Liver (tissue), 9 donors: ENCODE results near the gene HOXD9. TPM values are rescaled to one million over a fixed set of nuclear protein-coding genes. Genes with fewer than 3 reads are reported as not detected.

Experiments used
- DNase-seq: peaks from one replicate; pipeline ENCODE4 v3.0.0-alpha.2; 2017; ENCODE audit warnings: low spot score
- H3K27ac ChIP-seq, 2 donors: one replicate each; pipeline ENCODE4 v1.7.0; 2013; ENCODE audit warnings: inconsistent platforms in 2 of 2, low read length in 2 of 2, control low read depth in 1 of 2, low read depth in 1 of 2, mild to moderate bottlenecking in 1 of 2
- H3K27me3 ChIP-seq, 4 donors: one replicate each; pipeline versions ENCODE4 v1.6.1 to v1.7.0; 2013; ENCODE audit warnings: low read length in 3 of 4, inconsistent platforms in 1 of 4, mild to moderate bottlenecking in 1 of 4, moderate library complexity in 1 of 4; ENCODE audit not compliant: control insufficient read depth in 4 of 4, insufficient read depth in 4 of 4
- H3K36me3 ChIP-seq, 4 donors: one replicate each; pipeline versions ENCODE4 v1.6.1 to v1.7.0; 2013; ENCODE audit warnings: low read length in 3 of 4, mild to moderate bottlenecking in 3 of 4, low read depth in 1 of 4, moderate library complexity in 1 of 4; ENCODE audit not compliant: control insufficient read depth in 4 of 4, insufficient read depth in 3 of 4
- H3K4me1 ChIP-seq, 4 donors: one replicate each; pipeline versions ENCODE4 v1.6.1 to v1.7.0; 2013; ENCODE audit warnings: low read length in 3 of 4, mild to moderate bottlenecking in 3 of 4, moderate library complexity in 1 of 4; ENCODE audit not compliant: control insufficient read depth in 4 of 4, insufficient read depth in 4 of 4
- H3K4me3 ChIP-seq, 3 donors: one replicate each; pipeline versions ENCODE4 v1.6.1 to v1.7.0; 2013; ENCODE audit warnings: low read length in 3 of 3, control low read depth in 1 of 3, low read depth in 1 of 3, mild to moderate bottlenecking in 1 of 3
- H3K9ac ChIP-seq, 2 donors: one replicate each; pipeline ENCODE4 v1.7.0; 2013; ENCODE audit warnings: low read length in 2 of 2, mild to moderate bottlenecking in 2 of 2, moderate library complexity in 2 of 2, control low read depth in 1 of 2, low read depth in 1 of 2
- H3K9me3 ChIP-seq, 4 donors: one replicate each; pipeline versions ENCODE4 v1.6.1 to v1.7.0; 2013; ENCODE audit warnings: low read length in 3 of 4; ENCODE audit not compliant: control insufficient read depth in 4 of 4
- EGR1 ChIP-seq, 2 donors: IDR thresholded peaks; 2 replicates each; pipeline ENCODE4 v1.6.1; 2016 to 2018; ENCODE audit warnings: antibody characterized with exemption in 2 of 2, low read depth in 2 of 2
- FOXA1 ChIP-seq: IDR thresholded peaks from 2 replicates; pipeline ENCODE4 v1.6.1; 2016; ENCODE audit warnings: antibody characterized with exemption
- FOXA2 ChIP-seq: IDR thresholded peaks from 2 replicates; pipeline ENCODE4 v1.6.1; 2016; ENCODE audit warnings: antibody characterized with exemption
- GABPA ChIP-seq, 2 donors: IDR thresholded peaks in 1 of 2; conservative IDR thresholded peaks in 1 of 2; 2 replicates each; pipeline ENCODE4 v1.6.1; 2016; ENCODE audit warnings: antibody characterized with exemption in 2 of 2, mild to moderate bottlenecking in 1 of 2, moderate library complexity in 1 of 2
- HNF4A ChIP-seq, 2 donors: conservative IDR thresholded peaks; 2 replicates each; pipeline ENCODE4 v1.6.1; 2016; ENCODE audit warnings: antibody characterized with exemption in 2 of 2, mild to moderate bottlenecking in 2 of 2
- HNF4G ChIP-seq: IDR thresholded peaks from 2 replicates; pipeline ENCODE4 v1.6.1; 2016; ENCODE audit warnings: antibody characterized with exemption
- JUND ChIP-seq, 2 donors: IDR thresholded peaks; 2 replicates each; pipeline ENCODE4 v1.6.1; 2016; ENCODE audit warnings: antibody characterized with exemption in 2 of 2
- MAX ChIP-seq: IDR thresholded peaks from 2 replicates; pipeline ENCODE4 v1.6.1; 2016; ENCODE audit warnings: antibody characterized with exemption
- NR2F2 ChIP-seq: IDR thresholded peaks from 2 replicates; pipeline ENCODE4 v1.6.1; 2016; ENCODE audit warnings: antibody characterized with exemption
- RAD21 ChIP-seq, 2 donors: IDR thresholded peaks; 2 replicates each; pipeline ENCODE4 v1.6.1; 2016; ENCODE audit warnings: antibody characterized with exemption in 2 of 2, mild to moderate bottlenecking in 2 of 2
- REST ChIP-seq: IDR thresholded peaks from 2 replicates; pipeline ENCODE4 v1.6.1; 2016; ENCODE audit warnings: antibody characterized with exemption, mild to moderate bottlenecking
- RXRA ChIP-seq, 2 donors: IDR thresholded peaks; 2 replicates each; pipeline ENCODE4 v1.6.1; 2017 to 2018; ENCODE audit warnings: antibody characterized with exemption in 2 of 2, mild to moderate bottlenecking in 1 of 2
- SP1 ChIP-seq: IDR thresholded peaks from 2 replicates; pipeline ENCODE4 v1.6.1; 2018; ENCODE audit warnings: antibody characterized with exemption, mild to moderate bottlenecking
- TAF1 ChIP-seq: conservative IDR thresholded peaks from 2 replicates; pipeline ENCODE4 v1.6.1; 2016; ENCODE audit warnings: antibody characterized with exemption, mild to moderate bottlenecking
- YY1 ChIP-seq: IDR thresholded peaks from 2 replicates; pipeline ENCODE4 v1.6.1; 2016; ENCODE audit warnings: antibody characterized with exemption, mild to moderate bottlenecking
- WGBS: extraction: QIAGEN DNeasy Blood & Tissue Kit; methylation state at CpG from one replicate; pipeline ENCODE4 v1.1.7; 2013; 5-methylcytosine and 5-hydroxymethylcytosine counted together
- polyA plus RNA-seq, 2 donors: library from polyadenylated mRNA; stranded (reverse) in 1 of 2; unstranded in 1 of 2; fragments of 200-250 nt in 1 of 2; fragments of >200 nt in 1 of 2; fragmentation: Nextera tagmentation in 1 of 2; extraction: Ambion mirVana in 1 of 2; gene quantifications; one replicate each; pipeline versions ENCODE4 v1.2.1 to v1.2.3, GENCODE V29; 2013 to 2015
- total RNA-seq, 2 donors: library from RNA; depleted of rRNA; stranded (reverse); fragments of >200 nt; gene quantifications; one replicate each; pipeline ENCODE4 v1.2.3, GENCODE V29; 2014
- TF ChIP-seq, protein P1 (sequence below): fragments of 150-350 bp; IDR thresholded peaks from 2 replicates; pipeline ENCODE4 v1.5.1; 2017; ENCODE audit warnings: improper control_type of control experiment, low read depth, low read length; ENCODE audit not compliant: missing input control
- TF ChIP-seq, protein P2 (sequence below): IDR thresholded peaks from 2 replicates; pipeline ENCODE4 v1.6.1; 2016; ENCODE audit warnings: antibody characterized with exemption
- TF ChIP-seq, protein P3 (sequence below): IDR thresholded peaks from 2 replicates; pipeline ENCODE4 v1.6.1; 2016; ENCODE audit warnings: antibody characterized with exemption
- donor health status: healthy.
- donor health status: healthy.
- donor health status: healthy.
- donor health status: healthy.
- donor health status: healthy.

HOXD9 gene
- total and polyA plus RNA-seq, 4 donors = 0.07 TPM; not detected in 3

DNA sequence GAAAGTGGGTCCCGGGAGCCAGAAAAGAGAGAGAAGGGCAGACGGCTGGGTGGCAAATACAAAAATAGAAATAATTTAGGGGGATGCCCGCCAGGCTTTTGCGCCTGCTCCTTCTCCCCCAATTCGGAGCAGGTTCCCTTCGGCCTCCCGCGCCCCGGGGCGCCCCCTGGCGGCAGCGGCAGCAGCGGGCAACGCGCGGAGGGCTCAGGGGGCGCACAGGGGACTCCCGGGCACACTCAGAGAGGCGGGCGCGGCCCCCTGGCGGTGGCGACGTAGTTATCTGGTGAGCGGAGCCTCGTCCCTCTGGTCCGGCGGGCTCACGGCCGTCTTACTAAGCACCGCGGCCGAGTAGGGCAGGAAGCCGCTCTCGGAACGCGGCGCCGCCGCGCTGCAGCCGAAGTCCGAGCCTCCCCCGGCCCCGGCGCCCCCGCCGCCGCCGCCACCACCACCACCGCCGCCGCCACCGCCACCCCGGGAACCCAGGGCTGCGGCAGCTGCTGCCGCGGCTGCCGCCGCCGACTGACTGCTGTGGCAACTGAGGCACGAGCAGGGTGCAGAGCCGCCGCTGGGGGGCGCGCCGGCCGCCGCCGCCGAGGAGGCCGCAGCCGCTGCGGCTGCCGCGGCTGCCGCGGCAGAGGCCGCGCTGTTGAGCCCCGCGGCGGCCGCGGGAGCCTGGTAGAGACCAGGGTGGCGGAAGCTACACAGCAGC, 42.5 kb upstream of the HOXD9 start:
- no peak overlapping the region for H3K9ac ChIP-seq
- peak; percentile 75 for DNase-seq
- H3K4me3 ChIP-seq = peak overlapping the region in 1 of 3 donors; percentile 35
- no peaks in the 10 kb centered on the region for H3K36me3 ChIP-seq
- peaks cover 8 to 73% (median 39%) of the 10 kb centered on the region in 4 donors for H3K27me3 ChIP-seq
- TF ChIP-seq, protein P1, sequence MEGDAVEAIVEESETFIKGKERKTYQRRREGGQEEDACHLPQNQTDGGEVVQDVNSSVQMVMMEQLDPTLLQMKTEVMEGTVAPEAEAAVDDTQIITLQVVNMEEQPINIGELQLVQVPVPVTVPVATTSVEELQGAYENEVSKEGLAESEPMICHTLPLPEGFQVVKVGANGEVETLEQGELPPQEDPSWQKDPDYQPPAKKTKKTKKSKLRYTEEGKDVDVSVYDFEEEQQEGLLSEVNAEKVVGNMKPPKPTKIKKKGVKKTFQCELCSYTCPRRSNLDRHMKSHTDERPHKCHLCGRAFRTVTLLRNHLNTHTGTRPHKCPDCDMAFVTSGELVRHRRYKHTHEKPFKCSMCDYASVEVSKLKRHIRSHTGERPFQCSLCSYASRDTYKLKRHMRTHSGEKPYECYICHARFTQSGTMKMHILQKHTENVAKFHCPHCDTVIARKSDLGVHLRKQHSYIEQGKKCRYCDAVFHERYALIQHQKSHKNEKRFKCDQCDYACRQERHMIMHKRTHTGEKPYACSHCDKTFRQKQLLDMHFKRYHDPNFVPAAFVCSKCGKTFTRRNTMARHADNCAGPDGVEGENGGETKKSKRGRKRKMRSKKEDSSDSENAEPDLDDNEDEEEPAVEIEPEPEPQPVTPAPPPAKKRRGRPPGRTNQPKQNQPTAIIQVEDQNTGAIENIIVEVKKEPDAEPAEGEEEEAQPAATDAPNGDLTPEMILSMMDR = peak; percentile 44
- peak in 1 of 2 donors; percentile 57 for TF ChIP-seq RAD21 (IDR thresholded peaks at IDR 0.05)
- TF ChIP-seq HNF4G = no peak
- peaks cover 0 to 27% (median 5%) of the 10 kb centered on the region in 4 donors for H3K9me3 ChIP-seq
- H3K4me1 ChIP-seq = peaks cover 0 to 16% (median 5%) of the 10 kb centered on the region in 4 donors
- no peak overlapping the region for H3K27ac ChIP-seq
- WGBS = 4% methylated on average over 86 of the region's 86 CpGs

DNA sequence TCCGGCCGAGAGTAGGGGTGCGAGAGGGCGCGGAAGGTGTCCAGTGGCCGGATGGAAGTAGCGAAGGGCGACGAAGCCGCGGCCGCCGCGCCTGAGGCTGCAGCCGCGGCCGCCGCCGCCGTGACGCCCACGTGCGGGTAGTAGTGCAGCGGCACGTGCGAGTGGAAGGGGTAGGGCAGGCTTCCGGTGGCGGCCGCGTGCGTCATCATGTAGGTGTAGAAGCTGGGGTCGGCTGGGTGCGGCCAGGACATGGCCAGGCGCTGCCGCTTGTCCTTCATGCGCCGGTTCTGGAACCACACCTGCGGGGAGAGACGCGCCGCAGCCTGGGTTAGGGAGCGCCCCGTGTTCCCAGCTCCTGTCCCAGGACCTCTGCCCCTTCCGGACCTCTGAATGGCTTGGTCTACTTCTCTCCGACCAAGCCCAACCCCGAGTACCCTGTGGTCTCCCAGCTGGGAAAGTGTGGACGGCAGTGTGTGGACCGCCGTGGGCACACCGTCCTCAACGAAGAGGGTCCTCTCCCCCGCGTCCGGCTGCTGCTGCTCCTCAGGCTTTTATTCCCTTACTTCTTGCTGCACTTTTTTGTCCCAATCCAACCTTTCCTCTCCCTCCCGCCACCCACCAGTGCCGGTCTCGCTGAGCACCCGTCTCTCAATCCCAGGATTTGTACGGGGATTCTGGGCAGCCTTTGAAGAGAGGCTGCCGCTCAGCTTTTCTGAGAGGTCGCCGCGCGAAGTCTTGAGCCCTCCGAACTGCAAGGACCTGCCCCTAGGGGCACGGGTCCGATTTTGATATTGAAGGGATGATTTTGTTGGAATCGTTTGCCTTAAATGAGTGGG, 41.8 kb upstream of the HOXD9 start:
- Histone ChIP-seq H3K9me3 (peaks cover 0 to 27% (median 5%) of the 10 kb centered on the region in 4 donors), H3K4me1 (peaks cover 4 to 18% (median 6%) of the 10 kb centered on the region in 4 donors), H3K36me3 (no peaks in the 10 kb centered on the region), H3K4me3 (peak overlapping the region in 1 of 3 donors; percentile 35), H3K27me3 (peaks cover 12 to 74% (median 41%) of the 10 kb centered on the region in 4 donors), H3K27ac (no peak overlapping the region), H3K9ac (no peak overlapping the region)
- TF ChIP-seq, protein P1 = no peak
- TF ChIP-seq SP1 (no peak), FOXA2 (no peak), TAF1 (no peak), YY1 (no peak), HNF4G (no peak), RAD21 (IDR thresholded peaks at IDR 0.05) (no peak), GABPA (IDR thresholded peaks at IDR 0.05 in 1 of 2, conservative IDR thresholded peaks at IDR 0.05 in 1 of 2) (no peak), NR2F2 (no peak), JUND (IDR thresholded peaks at IDR 0.05) (no peak), HNF4A (conservative IDR thresholded peaks at IDR 0.05) (no peak), FOXA1 (no peak), EGR1 (IDR thresholded peaks at IDR 0.05; ENCODE audit: low read depth in 2 of 2) (no peak), RXRA (IDR thresholded peaks at IDR 0.05) (no peak), MAX (no peak), REST (no peak)
- TF ChIP-seq, protein P2, sequence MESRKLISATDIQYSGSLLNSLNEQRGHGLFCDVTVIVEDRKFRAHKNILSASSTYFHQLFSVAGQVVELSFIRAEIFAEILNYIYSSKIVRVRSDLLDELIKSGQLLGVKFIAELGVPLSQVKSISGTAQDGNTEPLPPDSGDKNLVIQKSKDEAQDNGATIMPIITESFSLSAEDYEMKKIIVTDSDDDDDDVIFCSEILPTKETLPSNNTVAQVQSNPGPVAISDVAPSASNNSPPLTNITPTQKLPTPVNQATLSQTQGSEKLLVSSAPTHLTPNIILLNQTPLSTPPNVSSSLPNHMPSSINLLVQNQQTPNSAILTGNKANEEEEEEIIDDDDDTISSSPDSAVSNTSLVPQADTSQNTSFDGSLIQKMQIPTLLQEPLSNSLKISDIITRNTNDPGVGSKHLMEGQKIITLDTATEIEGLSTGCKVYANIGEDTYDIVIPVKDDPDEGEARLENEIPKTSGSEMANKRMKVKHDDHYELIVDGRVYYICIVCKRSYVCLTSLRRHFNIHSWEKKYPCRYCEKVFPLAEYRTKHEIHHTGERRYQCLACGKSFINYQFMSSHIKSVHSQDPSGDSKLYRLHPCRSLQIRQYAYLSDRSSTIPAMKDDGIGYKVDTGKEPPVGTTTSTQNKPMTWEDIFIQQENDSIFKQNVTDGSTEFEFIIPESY = no peak
- TF ChIP-seq, protein P3, sequence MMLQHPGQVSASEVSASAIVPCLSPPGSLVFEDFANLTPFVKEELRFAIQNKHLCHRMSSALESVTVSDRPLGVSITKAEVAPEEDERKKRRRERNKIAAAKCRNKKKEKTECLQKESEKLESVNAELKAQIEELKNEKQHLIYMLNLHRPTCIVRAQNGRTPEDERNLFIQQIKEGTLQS = no peak
- peak; percentile 31 for DNase-seq
- WGBS = 11% methylated on average over 68 of the region's 68 CpGs
